ENCODE results near the gene CADPS2.

The CADPS2 gene

DNA sequence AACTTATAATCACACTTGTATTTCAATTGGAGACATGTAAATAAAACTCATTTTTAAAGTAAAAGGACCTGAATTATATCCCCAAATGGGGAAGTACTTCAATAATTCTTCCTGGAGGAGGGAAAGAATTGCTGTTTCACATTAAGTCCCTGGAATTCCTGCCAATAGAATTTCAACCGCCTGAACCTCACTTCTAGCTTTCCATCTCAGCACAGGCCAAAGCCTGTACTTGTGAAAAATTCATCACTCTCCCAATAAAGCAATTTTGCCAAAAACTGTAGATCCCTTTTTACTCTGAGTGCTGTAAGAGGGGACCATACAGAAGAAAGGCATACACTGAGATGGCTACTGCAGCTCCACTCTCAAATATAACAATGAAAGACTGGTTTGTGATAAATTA is 54.8 kb downstream of the CADPS2 start:
- Histone ChIP-seq H3K4me1 (ENCODE audit: control insufficient read depth, insufficient read depth, low read depth, low read length) (no peaks in the 10 kb centered on the region), H4K91ac (ENCODE audit: low read length) (no peak overlapping the region), H3K14ac (ENCODE audit: low read length in 2 of 2) (no peak overlapping the region), H2AFZ (ENCODE audit: low read depth, low read length) (no peak overlapping the region), H3K4ac (ENCODE audit: low read depth in 1 of 2, low read length in 2 of 2) (no peak overlapping the region), H3K18ac (ENCODE audit: low read depth in 1 of 2, low read length in 2 of 2) (no peak overlapping the region), H2BK120ac (ENCODE audit: low read depth, low read length) (no peak overlapping the region), H3K27ac (ENCODE audit: low read length, poor library complexity, severe bottlenecking) (no peak overlapping the region), H3K79me1 (replicated peaks; ENCODE audit: low read length, poor library complexity, severe bottlenecking) (no peaks in the 10 kb centered on the region), H2AK5ac (ENCODE audit: low read length, severe bottlenecking) (no peak overlapping the region), H3K36me3 (ENCODE audit: control insufficient read depth in 1 of 2, insufficient read depth in 2 of 2, low read depth in 1 of 2, low read length in 2 of 2) (no peaks in the 10 kb centered on the region), H3K4me2 (ENCODE audit: low read length, poor library complexity, severe bottlenecking) (no peak overlapping the region), H2BK15ac (ENCODE audit: low read depth, poor library complexity, severe bottlenecking) (no peak overlapping the region), H3K27me3 (ENCODE audit: control insufficient read depth in 1 of 2, insufficient read depth in 1 of 2, low read length in 2 of 2) (no peaks in the 10 kb centered on the region), H4K8ac (ENCODE audit: low read length) (no peak overlapping the region), H3K4me3 (ENCODE audit: insufficient read depth in 1 of 2, low read depth in 1 of 2, low read length in 2 of 2) (no peak overlapping the region), H3K9ac (ENCODE audit: low read length) (no peak overlapping the region), H3K23ac (ENCODE audit: low read length in 2 of 2) (no peak overlapping the region), H2BK5ac (ENCODE audit: low read depth, low read length, poor library complexity, severe bottlenecking) (no peak overlapping the region), H3K9me3 (ENCODE audit: control insufficient read depth, low read length) (no peaks in the 10 kb centered on the region), H2BK12ac (ENCODE audit: low read length in 2 of 2) (no peak overlapping the region)
- no peak for DNase-seq
- 100% methylated on average over 1 of the region's 1 CpG for WGBS

DNA sequence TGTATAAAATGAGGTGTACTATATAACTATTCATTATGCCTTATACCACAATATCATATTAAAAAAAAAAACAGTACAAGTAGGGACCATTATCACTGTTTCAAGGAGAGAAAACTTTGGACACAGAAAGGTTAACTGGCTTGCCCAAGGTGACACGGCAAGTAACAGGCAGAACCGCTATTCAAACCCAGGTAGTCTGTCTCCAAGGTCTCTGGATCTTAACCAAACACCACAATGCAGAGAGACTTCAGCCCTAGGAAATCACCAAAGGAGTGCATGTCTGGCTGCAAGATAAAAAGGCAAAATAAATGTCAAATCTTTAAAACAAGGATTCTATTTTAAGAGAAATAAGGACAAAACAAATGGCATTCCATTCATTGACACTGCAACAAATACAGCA is 56.3 kb downstream of the CADPS2 start:
- Histone ChIP-seq H3K36me3 (ENCODE audit: control insufficient read depth in 1 of 2, insufficient read depth in 2 of 2, low read depth in 1 of 2, low read length in 2 of 2) (no peaks in the 10 kb centered on the region), H4K91ac (ENCODE audit: low read length) (no peak overlapping the region), H3K23ac (ENCODE audit: low read length in 2 of 2) (no peak overlapping the region), H3K18ac (ENCODE audit: low read depth in 1 of 2, low read length in 2 of 2) (no peak overlapping the region), H3K27me3 (ENCODE audit: control insufficient read depth in 1 of 2, insufficient read depth in 1 of 2, low read length in 2 of 2) (no peaks in the 10 kb centered on the region), H3K4ac (ENCODE audit: low read depth in 1 of 2, low read length in 2 of 2) (no peak overlapping the region), H3K27ac (ENCODE audit: low read length, poor library complexity, severe bottlenecking) (no peak overlapping the region), H2AFZ (ENCODE audit: low read depth, low read length) (no peak overlapping the region), H3K9ac (ENCODE audit: low read length) (no peak overlapping the region), H3K4me2 (ENCODE audit: low read length, poor library complexity, severe bottlenecking) (no peak overlapping the region), H3K79me1 (replicated peaks; ENCODE audit: low read length, poor library complexity, severe bottlenecking) (no peaks in the 10 kb centered on the region), H3K14ac (ENCODE audit: low read length in 2 of 2) (no peak overlapping the region), H4K8ac (ENCODE audit: low read length) (no peak overlapping the region), H2BK5ac (ENCODE audit: low read depth, low read length, poor library complexity, severe bottlenecking) (no peak overlapping the region), H3K4me3 (ENCODE audit: insufficient read depth in 1 of 2, low read depth in 1 of 2, low read length in 2 of 2) (no peak overlapping the region), H2BK15ac (ENCODE audit: low read depth, poor library complexity, severe bottlenecking) (no peak overlapping the region), H3K9me3 (ENCODE audit: control insufficient read depth, low read length) (no peaks in the 10 kb centered on the region), H2BK120ac (ENCODE audit: low read depth, low read length) (no peak overlapping the region), H2BK12ac (ENCODE audit: low read length in 2 of 2) (no peak overlapping the region), H3K4me1 (ENCODE audit: control insufficient read depth, insufficient read depth, low read depth, low read length) (no peaks in the 10 kb centered on the region), H2AK5ac (ENCODE audit: low read length, severe bottlenecking) (no peak overlapping the region)
- WGBS: 86% methylated on average over 2 of the region's 2 CpGs
- DNase-seq: no peak

DNA sequence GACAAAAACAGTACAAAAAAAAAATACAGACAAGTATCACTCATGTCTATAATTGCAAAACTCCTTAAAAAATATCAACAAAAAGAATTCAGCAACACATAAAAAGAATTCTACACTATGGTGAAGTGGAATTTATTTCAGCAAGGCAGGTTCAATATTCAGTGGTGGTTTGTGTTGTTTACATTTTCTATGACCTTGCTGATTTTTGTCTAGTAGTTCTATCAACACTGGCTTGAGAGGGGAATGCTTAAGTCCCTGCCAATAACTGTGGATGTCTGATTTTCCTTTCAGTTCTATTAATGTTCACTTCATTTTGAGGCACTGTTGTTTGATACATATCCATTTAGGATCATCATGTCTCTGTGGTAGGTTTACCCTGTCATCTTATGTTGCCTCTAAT is 58.5 kb downstream of the CADPS2 start:
- H2BK120ac ChIP-seq (ENCODE audit: low read depth, low read length): no peak overlapping the region
- no peak overlapping the region for H2AFZ ChIP-seq (ENCODE audit: low read depth, low read length)
- no peak overlapping the region for H3K14ac ChIP-seq (ENCODE audit: low read length in 2 of 2)
- H3K27ac ChIP-seq (ENCODE audit: low read length, poor library complexity, severe bottlenecking): no peak overlapping the region
- no peak overlapping the region for H2AK5ac ChIP-seq (ENCODE audit: low read length, severe bottlenecking)
- H3K36me3 ChIP-seq (ENCODE audit: control insufficient read depth in 1 of 2, insufficient read depth in 2 of 2, low read depth in 1 of 2, low read length in 2 of 2): no peaks in the 10 kb centered on the region
- H3K9me3 ChIP-seq (ENCODE audit: control insufficient read depth, low read length): no peaks in the 10 kb centered on the region
- H3K9ac ChIP-seq (ENCODE audit: low read length): no peak overlapping the region
- H3K4me3 ChIP-seq (ENCODE audit: insufficient read depth in 1 of 2, low read depth in 1 of 2, low read length in 2 of 2): no peak overlapping the region
- no peak overlapping the region for H3K18ac ChIP-seq (ENCODE audit: low read depth in 1 of 2, low read length in 2 of 2)
- no peak overlapping the region for H2BK5ac ChIP-seq (ENCODE audit: low read depth, low read length, poor library complexity, severe bottlenecking)
- H3K4me2 ChIP-seq (ENCODE audit: low read length, poor library complexity, severe bottlenecking): no peak overlapping the region
- H3K23ac ChIP-seq (ENCODE audit: low read length in 2 of 2): no peak overlapping the region
- no peaks in the 10 kb centered on the region for H3K79me1 ChIP-seq (replicated peaks; ENCODE audit: low read length, poor library complexity, severe bottlenecking)
- no peak overlapping the region for H2BK15ac ChIP-seq (ENCODE audit: low read depth, poor library complexity, severe bottlenecking)
- no peak overlapping the region for H3K4ac ChIP-seq (ENCODE audit: low read depth in 1 of 2, low read length in 2 of 2)
- no peaks in the 10 kb centered on the region for H3K4me1 ChIP-seq (ENCODE audit: control insufficient read depth, insufficient read depth, low read depth, low read length)
- H4K91ac ChIP-seq (ENCODE audit: low read length): no peak overlapping the region
- DNase-seq: peak; percentile 7
- no peak overlapping the region for H2BK12ac ChIP-seq (ENCODE audit: low read length in 2 of 2)
- no peaks in the 10 kb centered on the region for H3K27me3 ChIP-seq (ENCODE audit: control insufficient read depth in 1 of 2, insufficient read depth in 1 of 2, low read length in 2 of 2)
- H4K8ac ChIP-seq (ENCODE audit: low read length): no peak overlapping the region

DNA sequence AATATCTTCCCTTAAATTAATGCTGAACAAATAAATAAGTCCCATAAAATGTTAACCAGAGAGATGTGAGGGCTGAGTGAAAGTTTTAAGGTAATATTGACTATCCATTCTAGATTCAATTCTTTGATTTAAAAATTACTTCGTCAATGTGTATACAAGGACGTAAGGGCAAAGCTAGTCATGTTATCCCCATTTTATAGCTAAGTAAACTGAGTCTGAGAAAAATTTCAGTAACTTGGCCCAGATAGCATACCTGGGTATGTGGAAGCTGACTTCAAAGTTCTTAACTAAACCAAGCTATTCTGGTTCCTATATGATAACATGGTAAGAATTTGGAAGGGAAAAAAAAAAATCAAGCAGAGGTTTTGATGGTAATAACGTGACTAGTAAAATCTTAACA is 72.4 kb downstream of the CADPS2 start:
- Histone ChIP-seq H2AFZ (ENCODE audit: low read depth, low read length) (no peak overlapping the region), H2BK12ac (ENCODE audit: low read length in 2 of 2) (no peak overlapping the region), H3K14ac (ENCODE audit: low read length in 2 of 2) (no peak overlapping the region), H2AK5ac (ENCODE audit: low read length, severe bottlenecking) (no peak overlapping the region), H3K18ac (ENCODE audit: low read depth in 1 of 2, low read length in 2 of 2) (no peak overlapping the region), H4K91ac (ENCODE audit: low read length) (no peak overlapping the region), H3K9ac (ENCODE audit: low read length) (no peak overlapping the region), H4K8ac (ENCODE audit: low read length) (no peak overlapping the region), H2BK5ac (ENCODE audit: low read depth, low read length, poor library complexity, severe bottlenecking) (no peak overlapping the region), H3K4me3 (ENCODE audit: insufficient read depth in 1 of 2, low read depth in 1 of 2, low read length in 2 of 2) (no peak overlapping the region), H3K27me3 (ENCODE audit: control insufficient read depth in 1 of 2, insufficient read depth in 1 of 2, low read length in 2 of 2) (no peaks in the 10 kb centered on the region), H3K36me3 (ENCODE audit: control insufficient read depth in 1 of 2, insufficient read depth in 2 of 2, low read depth in 1 of 2, low read length in 2 of 2) (no peaks in the 10 kb centered on the region), H3K4me2 (ENCODE audit: low read length, poor library complexity, severe bottlenecking) (no peak overlapping the region), H3K27ac (ENCODE audit: low read length, poor library complexity, severe bottlenecking) (no peak overlapping the region), H3K4me1 (ENCODE audit: control insufficient read depth, insufficient read depth, low read depth, low read length) (no peaks in the 10 kb centered on the region), H3K23ac (ENCODE audit: low read length in 2 of 2) (no peak overlapping the region), H2BK15ac (ENCODE audit: low read depth, poor library complexity, severe bottlenecking) (no peak overlapping the region), H3K9me3 (ENCODE audit: control insufficient read depth, low read length) (no peaks in the 10 kb centered on the region), H2BK120ac (ENCODE audit: low read depth, low read length) (no peak overlapping the region), H3K79me1 (replicated peaks; ENCODE audit: low read length, poor library complexity, severe bottlenecking) (no peaks in the 10 kb centered on the region), H3K4ac (ENCODE audit: low read depth in 1 of 2, low read length in 2 of 2) (no peak overlapping the region)
- no peak for DNase-seq
- WGBS: 100% methylated on average over 1 of the region's 3 CpGs

Data from mesenchymal stem cell (in vitro differentiated cells and primary cell).